ENCODE data around the gene CORIN. TPM values are rescaled to one million over a fixed set of nuclear protein-coding genes. Genes with fewer than 3 reads are reported as not detected.

CORIN gene
- polyA plus RNA-seq, 1 donor (not counting 4 experiments of a cell fraction or from before 2014, with no cell fraction given), result 0.14 TPM

GRCh38 chr4:47747846-47748494 lies 89.9 kb downstream of the CORIN start:
- Histone ChIP-seq H3K4me3 (ENCODE audit: control insufficient read depth in 2 of 3, extremely low read depth in 1 of 3, insufficient read depth in 2 of 3, low read depth in 1 of 3, low read length in 3 of 3) (no peak overlapping the region), H3K27ac (ENCODE audit: control insufficient read depth, insufficient read depth, low read length) (no peak overlapping the region), H3K4me2 (ENCODE audit: control insufficient read depth, extremely low read depth, insufficient read depth, low read depth, low read length) (no peak overlapping the region), H3K9me1 (ENCODE audit: control insufficient read depth, extremely low read depth, insufficient read depth, low read length) (no peaks in the 10 kb centered on the region), H3K9ac (ENCODE audit: control insufficient read depth, extremely low read depth, insufficient read depth, low read length) (no peak overlapping the region), H2AFZ (ENCODE audit: control insufficient read depth, low read length) (no peak overlapping the region), H3K79me2 (ENCODE audit: control insufficient read depth, insufficient read depth, low read length) (no peaks in the 10 kb centered on the region), H4K20me1 (ENCODE audit: control insufficient read depth, extremely low read depth, insufficient read depth, low read length) (no peaks in the 10 kb centered on the region), H3K27me3 (ENCODE audit: control insufficient read depth, extremely low read depth, insufficient read depth, low read length) (no peaks in the 10 kb centered on the region), H3K9me3 (ENCODE audit: control insufficient read depth, low read depth, low read length) (no peaks in the 10 kb centered on the region), H3K4me1 (ENCODE audit: control insufficient read depth, extremely low read depth, insufficient read depth, low read length) (no peaks in the 10 kb centered on the region), H3K36me3 (ENCODE audit: control insufficient read depth in 2 of 2, extremely low read depth in 1 of 2, insufficient read depth in 2 of 2, low read length in 2 of 2) (no peaks in the 10 kb centered on the region)
- FAIRE-seq, result no peak
- no peak for DNase-seq (ENCODE audit: low read depth, low spot score)
- TF ChIP-seq EZH2 (IDR thresholded peaks at IDR 0.05; ENCODE audit: low read length) (no peak), CTCF (optimal IDR thresholded peaks at IDR 0.05 in 1 of 3, IDR thresholded peaks at IDR 0.05 in 1 of 3, conservative IDR thresholded peaks at IDR 0.05 in 1 of 3; ENCODE audit: extremely low read depth in 1 of 3, insufficient read depth in 2 of 3, low read length in 3 of 3) (no peak)
- dilution Hi-C loops (cut with MboI; ENCODE audit: extremely low pct_ligation_motif_present, low sequenced_read_pairs), result no loop called here

- Histone ChIP-seq H3K9ac (ENCODE audit: control insufficient read depth, extremely low read depth, insufficient read depth, low read length) (no peak overlapping the region), H3K27ac (ENCODE audit: control insufficient read depth, insufficient read depth, low read length) (no peak overlapping the region), H3K79me2 (ENCODE audit: control insufficient read depth, insufficient read depth, low read length) (no peaks in the 10 kb centered on the region), H3K9me3 (ENCODE audit: control insufficient read depth, low read depth, low read length) (no peaks in the 10 kb centered on the region), H3K9me1 (ENCODE audit: control insufficient read depth, extremely low read depth, insufficient read depth, low read length) (no peaks in the 10 kb centered on the region), H3K36me3 (ENCODE audit: control insufficient read depth in 2 of 2, extremely low read depth in 1 of 2, insufficient read depth in 2 of 2, low read length in 2 of 2) (no peaks in the 10 kb centered on the region), H3K4me2 (ENCODE audit: control insufficient read depth, extremely low read depth, insufficient read depth, low read depth, low read length) (no peak overlapping the region), H3K4me3 (ENCODE audit: control insufficient read depth in 2 of 3, extremely low read depth in 1 of 3, insufficient read depth in 2 of 3, low read depth in 1 of 3, low read length in 3 of 3) (no peak overlapping the region), H3K4me1 (ENCODE audit: control insufficient read depth, extremely low read depth, insufficient read depth, low read length) (no peaks in the 10 kb centered on the region), H4K20me1 (ENCODE audit: control insufficient read depth, extremely low read depth, insufficient read depth, low read length) (no peaks in the 10 kb centered on the region), H3K27me3 (ENCODE audit: control insufficient read depth, extremely low read depth, insufficient read depth, low read length) (no peaks in the 10 kb centered on the region), H2AFZ (ENCODE audit: control insufficient read depth, low read length) (no peak overlapping the region)
- FAIRE-seq (no peak), DNase-seq (ENCODE audit: low read depth, low spot score) (no peak)
- dilution Hi-C loops (cut with MboI; ENCODE audit: extremely low pct_ligation_motif_present, low sequenced_read_pairs), result no loop called here
- no peak for TF ChIP-seq EZH2 (IDR thresholded peaks at IDR 0.05; ENCODE audit: low read length)
- no peak for TF ChIP-seq CTCF (optimal IDR thresholded peaks at IDR 0.05 in 1 of 3, IDR thresholded peaks at IDR 0.05 in 1 of 3, conservative IDR thresholded peaks at IDR 0.05 in 1 of 3; ENCODE audit: extremely low read depth in 1 of 3, insufficient read depth in 2 of 3, low read length in 3 of 3)
Measured at GRCh38 chr4:47747211-47747610, 90.7 kb downstream of the CORIN start.

Measured in keratinocyte (primary cell).